Mesenchymal stem cell (in vitro differentiated cells and primary cell): ENCODE results near the gene KCNMB1.

ENCODE experiments used
- DNase-seq: peaks from one replicate; pipeline ENCODE4 v3.0.0-alpha.2; 2013
- H2AFZ ChIP-seq: one replicate; pipeline ENCODE4 v1.6.1; 2013; ENCODE audit warnings: low read depth, mild to moderate bottlenecking, control low read depth, inconsistent platforms, low read length, moderate library complexity
- H2AK5ac ChIP-seq: 2 replicates; pipeline ENCODE4 v1.6.1; 2013; ENCODE audit warnings: low read length, moderate library complexity, mild to moderate bottlenecking, inconsistent platforms; ENCODE audit not compliant: severe bottlenecking
- H2BK120ac ChIP-seq: one replicate; pipeline ENCODE4 v1.6.1; 2013; ENCODE audit warnings: low read depth, mild to moderate bottlenecking, inconsistent platforms, low read length, moderate library complexity
- H2BK12ac ChIP-seq, 2 experiments: one replicate each; pipeline ENCODE4 v1.6.1; 2013; ENCODE audit warnings: inconsistent platforms in 2 of 2, low read length in 2 of 2, mild to moderate bottlenecking in 2 of 2, moderate library complexity in 2 of 2, control low read depth in 1 of 2
- H2BK15ac ChIP-seq: one replicate; pipeline ENCODE4 v1.6.1; 2013; ENCODE audit warnings: mild to moderate bottlenecking, low read depth, inconsistent platforms; ENCODE audit not compliant: poor library complexity, severe bottlenecking
- H2BK5ac ChIP-seq: 2 replicates; pipeline ENCODE4 v1.6.1; 2013; ENCODE audit warnings: low read depth, mild to moderate bottlenecking, low read length, control low read depth, inconsistent platforms; ENCODE audit not compliant: poor library complexity, severe bottlenecking
- H3K14ac ChIP-seq, 2 experiments: one replicate each; pipeline ENCODE4 v1.6.1; 2013; ENCODE audit warnings: inconsistent platforms in 2 of 2, low read length in 2 of 2, control low read depth in 1 of 2, mild to moderate bottlenecking in 1 of 2, moderate library complexity in 1 of 2
- H3K18ac ChIP-seq, 2 experiments: one replicate each; pipeline ENCODE4 v1.6.1; 2013; ENCODE audit warnings: inconsistent platforms in 2 of 2, low read length in 2 of 2, control low read depth in 1 of 2, low read depth in 1 of 2, mild to moderate bottlenecking in 1 of 2
- H3K23ac ChIP-seq, 2 experiments: one replicate each; pipeline ENCODE4 v1.6.1; 2013; ENCODE audit warnings: inconsistent platforms in 2 of 2, low read length in 2 of 2, mild to moderate bottlenecking in 2 of 2, moderate library complexity in 2 of 2, control low read depth in 1 of 2
- H3K27ac ChIP-seq: 2 replicates; pipeline ENCODE4 v1.5.1; 2013; ENCODE audit warnings: mild to moderate bottlenecking, moderate library complexity, low read length, control low read depth, inconsistent platforms; ENCODE audit not compliant: poor library complexity, severe bottlenecking
- H3K27me3 ChIP-seq, 2 experiments: 2 replicates each; pipeline versions ENCODE4 v1.6.1 to v1.7.0; 2013; ENCODE audit warnings: low read length in 2 of 2, mild to moderate bottlenecking in 2 of 2, moderate library complexity in 2 of 2, control low read depth in 1 of 2, inconsistent platforms in 1 of 2; ENCODE audit not compliant: control insufficient read depth in 1 of 2, insufficient read depth in 1 of 2
- H3K36me3 ChIP-seq, 2 experiments: 2 replicates each; pipeline versions ENCODE4 v1.6.1 to v1.7.0; 2013; ENCODE audit warnings: low read length in 2 of 2, control low read depth in 1 of 2, inconsistent platforms in 1 of 2, low read depth in 1 of 2, mild to moderate bottlenecking in 1 of 2; ENCODE audit not compliant: insufficient read depth in 2 of 2, control insufficient read depth in 1 of 2
- H3K4ac ChIP-seq, 2 experiments: one replicate each; pipeline ENCODE4 v1.6.1; 2013; ENCODE audit warnings: inconsistent platforms in 2 of 2, low read length in 2 of 2, mild to moderate bottlenecking in 2 of 2, moderate library complexity in 2 of 2, control low read depth in 1 of 2, low read depth in 1 of 2
- H3K4me1 ChIP-seq: 2 replicates; pipeline ENCODE4 v1.6.1; 2013; ENCODE audit warnings: low read depth, low read length, control low read depth; ENCODE audit not compliant: control insufficient read depth, insufficient read depth
- H3K4me2 ChIP-seq: 2 replicates; pipeline ENCODE4 v1.6.1; 2013; ENCODE audit warnings: low read length, mild to moderate bottlenecking, inconsistent platforms; ENCODE audit not compliant: poor library complexity, severe bottlenecking
- H3K4me3 ChIP-seq, 2 experiments: 2 replicates each; pipeline versions ENCODE4 v1.5.1 to v1.7.0; 2013; ENCODE audit warnings: low read length in 2 of 2, mild to moderate bottlenecking in 2 of 2, control low read depth in 1 of 2, low read depth in 1 of 2; ENCODE audit not compliant: insufficient read depth in 1 of 2
- H3K79me1 ChIP-seq: replicated peaks from 2 replicates; pipeline ENCODE4 v1.6.1; 2013; ENCODE audit warnings: mild to moderate bottlenecking, control low read depth, low read length, inconsistent platforms; ENCODE audit not compliant: poor library complexity, severe bottlenecking
- H3K9ac ChIP-seq: 2 replicates; pipeline ENCODE4 v1.7.0; 2013; ENCODE audit warnings: mild to moderate bottlenecking, low read length, moderate library complexity
- H3K9me3 ChIP-seq: 2 replicates; pipeline ENCODE4 v1.7.0; 2013; ENCODE audit warnings: mild to moderate bottlenecking, low read length; ENCODE audit not compliant: control insufficient read depth
- H4K8ac ChIP-seq: one replicate; pipeline ENCODE4 v1.6.1; 2013; ENCODE audit warnings: inconsistent platforms, mild to moderate bottlenecking, low read length, moderate library complexity
- H4K91ac ChIP-seq: one replicate; pipeline ENCODE4 v1.6.1; 2013; ENCODE audit warnings: mild to moderate bottlenecking, low read length, inconsistent platforms
- WGBS: methylation state at CpG from one replicate; pipeline ENCODE4 v1.1.7; 2013; ENCODE audit warnings: mixed read lengths; 5-methylcytosine and 5-hydroxymethylcytosine counted together

The KCNMB1 gene

DNA sequence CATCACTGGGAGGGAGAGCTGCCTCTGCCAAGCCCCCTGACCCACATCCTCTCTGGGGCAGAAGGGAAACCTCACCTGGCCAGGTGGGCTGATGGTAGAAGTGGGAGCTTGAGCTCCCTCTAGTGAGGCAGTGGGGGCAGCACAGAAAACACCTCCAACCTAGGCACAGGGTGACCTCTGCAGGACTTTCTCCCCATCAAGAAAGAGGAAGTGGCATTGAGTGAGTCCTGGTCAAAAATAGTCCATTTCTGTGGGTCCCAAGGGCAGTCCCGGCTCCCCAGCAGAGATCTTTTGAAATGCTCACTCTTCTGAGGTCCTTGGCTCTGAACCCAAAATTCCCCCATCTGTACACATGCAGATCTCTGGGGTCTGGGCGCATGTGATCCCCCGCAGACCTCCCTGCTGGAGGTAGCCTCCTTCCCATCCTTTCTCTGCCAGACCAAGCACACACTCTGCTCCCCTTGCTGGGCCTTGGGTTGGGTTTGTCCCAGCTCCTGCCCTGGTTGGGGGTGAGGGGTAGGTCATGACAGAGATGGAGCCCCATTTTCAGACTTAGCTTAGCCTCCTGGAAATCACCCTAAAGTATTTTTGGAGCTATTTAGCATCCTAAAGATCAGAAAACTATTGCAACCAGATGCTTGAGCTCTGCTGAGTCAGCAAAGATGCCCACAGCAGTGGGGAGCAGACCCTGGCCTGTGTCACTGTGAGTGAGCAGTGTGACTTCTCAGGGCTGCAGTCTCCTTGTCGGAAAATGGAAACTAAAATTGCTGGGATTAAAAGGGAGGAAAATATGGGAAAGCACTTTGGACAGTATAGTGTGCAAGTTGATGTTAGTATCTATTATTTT, 50.0 kb downstream of the KCNMB1 start:
- Histone ChIP-seq H2BK15ac (no peak overlapping the region), H3K9me3 (no peaks in the 10 kb centered on the region), H2AFZ (no peak overlapping the region), H3K27ac (no peak overlapping the region), H4K8ac (no peak overlapping the region), H2AK5ac (no peak overlapping the region), H3K4ac (no peak overlapping the region), H3K4me1 (no peaks in the 10 kb centered on the region), H3K4me3 (no peak overlapping the region), H3K79me1 (no peaks in the 10 kb centered on the region), H3K18ac (no peak overlapping the region), H3K36me3 (no peaks in the 10 kb centered on the region), H3K23ac (no peak overlapping the region), H3K9ac (no peak overlapping the region), H2BK12ac (no peak overlapping the region), H4K91ac (no peak overlapping the region), H3K27me3 (peaks cover 3 to 10% of the 10 kb centered on the region in 2 experiments), H3K14ac (no peak overlapping the region), H3K4me2 (no peak overlapping the region), H2BK120ac (no peak overlapping the region), H2BK5ac (no peak overlapping the region)
- 91% methylated on average over 4 of the region's 4 CpGs for WGBS
- DNase-seq: no peak

DNA sequence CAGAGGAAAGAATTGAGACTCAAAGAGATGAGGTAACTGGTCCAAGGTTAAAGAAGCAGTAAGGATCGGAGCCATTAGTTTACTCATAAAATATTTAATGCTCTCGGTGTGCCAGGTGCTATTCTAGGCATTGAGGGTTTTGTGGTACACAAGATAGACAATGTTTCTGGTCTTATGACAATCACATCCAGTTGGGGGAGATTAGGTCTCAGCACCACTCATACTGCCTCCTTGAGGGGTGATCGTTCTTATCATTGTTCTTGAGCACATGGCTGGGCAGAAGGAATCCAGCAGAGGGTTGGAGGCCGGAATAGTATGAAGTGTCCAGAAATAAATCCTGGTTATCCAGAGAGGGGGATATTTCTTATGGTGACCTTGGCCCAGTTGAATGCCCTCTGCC, 50.9 kb downstream of the KCNMB1 start:
- H3K27ac ChIP-seq: no peak overlapping the region

GRCh38 chr5:170337045-170337733, 52.0 kb downstream of the KCNMB1 start:
- no peak overlapping the region for H3K9ac ChIP-seq
- H3K27me3 ChIP-seq: peaks cover 3 to 10% of the 10 kb centered on the region in 2 experiments
- no peak overlapping the region for H3K4ac ChIP-seq
- H3K4me3 ChIP-seq: no peak overlapping the region
- no peak overlapping the region for H3K4me2 ChIP-seq
- no peak overlapping the region for H3K23ac ChIP-seq
- H3K18ac ChIP-seq: no peak overlapping the region
- no peaks in the 10 kb centered on the region for H3K79me1 ChIP-seq
- H2BK5ac ChIP-seq: no peak overlapping the region
- no peaks in the 10 kb centered on the region for H3K4me1 ChIP-seq
- DNase-seq: no peak
- no peaks in the 10 kb centered on the region for H3K9me3 ChIP-seq
- H2BK15ac ChIP-seq: no peak overlapping the region
- H2AFZ ChIP-seq: no peak overlapping the region
- no peak overlapping the region for H4K8ac ChIP-seq
- 74% methylated on average over 8 of the region's 9 CpGs for WGBS
- H2AK5ac ChIP-seq: no peak overlapping the region
- H2BK12ac ChIP-seq: no peak overlapping the region
- H4K91ac ChIP-seq: no peak overlapping the region
- H3K36me3 ChIP-seq: no peaks in the 10 kb centered on the region
- H2BK120ac ChIP-seq: no peak overlapping the region
- no peak overlapping the region for H3K14ac ChIP-seq
- no peak overlapping the region for H3K27ac ChIP-seq

More for the DNA sequence above, 50.9 kb downstream of the KCNMB1 start:
- H4K91ac ChIP-seq: no peak overlapping the region
- no peak overlapping the region for H2BK120ac ChIP-seq
- H2AFZ ChIP-seq: no peak overlapping the region
- peaks cover 3 to 10% of the 10 kb centered on the region in 2 experiments for H3K27me3 ChIP-seq
- no peak overlapping the region for H4K8ac ChIP-seq
- no peak overlapping the region for H2BK5ac ChIP-seq
- H3K4me3 ChIP-seq: no peak overlapping the region
- H3K79me1 ChIP-seq: no peaks in the 10 kb centered on the region
- H2BK15ac ChIP-seq: no peak overlapping the region
- no peak overlapping the region for H3K4me2 ChIP-seq
- WGBS: 91% methylated on average over 4 of the region's 4 CpGs
- no peak overlapping the region for H3K14ac ChIP-seq
- H3K9me3 ChIP-seq: no peaks in the 10 kb centered on the region
- H3K18ac ChIP-seq: no peak overlapping the region
- H3K9ac ChIP-seq: no peak overlapping the region
- H2AK5ac ChIP-seq: no peak overlapping the region
- DNase-seq: no peak
- H2BK12ac ChIP-seq: no peak overlapping the region
- H3K4ac ChIP-seq: no peak overlapping the region
- no peaks in the 10 kb centered on the region for H3K4me1 ChIP-seq
- H3K36me3 ChIP-seq: no peaks in the 10 kb centered on the region
- H3K23ac ChIP-seq: no peak overlapping the region

DNA sequence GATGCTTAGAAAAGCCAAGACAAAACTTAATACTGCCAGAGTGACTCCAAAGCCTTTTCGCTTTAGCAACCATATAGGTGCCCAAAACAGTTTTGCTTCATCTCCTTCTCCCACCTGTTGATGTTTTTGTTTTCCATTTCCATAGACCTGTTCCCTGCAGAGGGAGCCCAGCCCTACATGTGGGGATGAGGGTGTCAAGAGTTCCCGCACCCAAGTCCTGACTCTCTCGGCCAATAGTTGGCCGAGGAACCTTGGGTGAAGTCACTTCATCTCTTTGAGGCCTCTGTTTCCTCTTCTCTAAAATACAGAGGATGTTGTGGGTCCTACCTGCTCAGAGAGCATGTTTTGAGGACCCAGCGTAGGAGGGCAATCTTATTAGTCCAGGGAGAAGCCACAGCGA, 53.1 kb downstream of the KCNMB1 start:
- H3K4me2 ChIP-seq: no peak overlapping the region
- WGBS: 96% methylated on average over 6 of the region's 6 CpGs
- H3K9me3 ChIP-seq: no peaks in the 10 kb centered on the region
- no peak overlapping the region for H2BK12ac ChIP-seq
- no peaks in the 10 kb centered on the region for H3K36me3 ChIP-seq
- peaks cover 3% of the 10 kb centered on the region for H3K4me1 ChIP-seq
- H3K23ac ChIP-seq: no peak overlapping the region
- no peak overlapping the region for H2BK5ac ChIP-seq
- H2BK15ac ChIP-seq: no peak overlapping the region
- no peak overlapping the region for H3K4me3 ChIP-seq
- no peak overlapping the region for H3K9ac ChIP-seq
- H4K91ac ChIP-seq: no peak overlapping the region
- H3K14ac ChIP-seq: no peak overlapping the region
- no peak overlapping the region for H3K27ac ChIP-seq
- H4K8ac ChIP-seq: no peak overlapping the region
- H3K27me3 ChIP-seq: peaks cover 3 to 6% of the 10 kb centered on the region in 2 experiments
- no peak overlapping the region for H2AFZ ChIP-seq
- no peak overlapping the region for H2AK5ac ChIP-seq
- no peaks in the 10 kb centered on the region for H3K79me1 ChIP-seq
- no peak overlapping the region for H2BK120ac ChIP-seq
- H3K4ac ChIP-seq: no peak overlapping the region
- H3K18ac ChIP-seq: no peak overlapping the region
- DNase-seq: no peak
